GM18498 (cell line): ENCODE data around the gene KRT33A.

Source experiments
- ATAC-seq: cut with Tn5 transposase; IDR thresholded peaks from one replicate; pipeline ENCODE4 v1.9.1; 2021; ENCODE audit warnings: mild to moderate bottlenecking, moderate library complexity; ENCODE audit not compliant: unreplicated experiment

The KRT33A gene

GRCh38 chr17:41304091-41304490 lies 46.5 kb downstream of the KRT33A start:
- ATAC-seq, result no peak

GRCh38 chr17:41302981-41303380 lies 47.6 kb downstream of the KRT33A start:
- no peak for ATAC-seq

- ATAC-seq, result no peak
These were observed 48.4 kb downstream of the KRT33A start, which contains the start of gene KRTAP29-1 for GRCh38 chr17:41301916-41302901. Gene KRTAP29-1, minus strand, starts transcription at chr17:41302851. Its CDS starts 0 bp downstream, at chr17:41302851.

DNA sequence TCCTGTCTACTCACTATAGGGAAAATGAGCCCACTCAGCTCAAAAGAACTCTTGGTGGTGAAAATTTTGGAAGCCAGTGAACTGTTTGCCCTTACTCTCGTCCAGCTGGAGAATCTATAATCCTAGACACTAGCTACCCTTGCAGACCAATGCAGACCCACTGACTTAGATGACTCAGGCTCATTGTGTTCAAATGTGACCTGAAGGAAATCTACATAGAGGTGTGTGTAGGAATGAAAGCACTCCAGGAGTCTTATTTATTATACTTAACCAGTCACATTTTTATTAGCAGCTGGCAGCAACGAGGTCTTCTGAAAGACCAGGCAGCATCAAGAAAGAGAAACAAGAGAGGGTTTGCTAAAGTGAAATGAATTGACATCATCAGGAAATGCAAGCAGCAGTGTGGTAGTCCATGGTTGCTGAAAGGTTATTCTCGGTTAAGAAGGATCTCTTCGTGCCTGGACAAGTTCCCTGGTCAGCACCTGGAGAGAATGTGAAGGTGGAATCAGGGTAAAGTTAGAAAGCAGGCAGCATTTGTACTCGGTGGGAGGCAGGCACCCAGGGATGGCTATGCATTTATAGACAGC lies 49.3 kb downstream of the KRT33A start:
- no peak for ATAC-seq

GRCh38 chr17:41298458-41299135 lies 52.0 kb downstream of the KRT33A start:
- ATAC-seq, result no peak

GRCh38 chr17:41296846-41297245 lies 53.8 kb downstream of the KRT33A start:
- no peak for ATAC-seq
